HepG2 (cell line): ENCODE data around the gene DHRS4L2. TPM values are rescaled to one million over a fixed set of nuclear protein-coding genes. Genes with fewer than 3 reads are reported as not detected.

ENCODE experiments used
- CBX2 ChIP-seq, 2 experiments: fragments of 200-600 bp in 1 of 2; sonication (generic); formaldehyde crosslinking in 1 of 2; IDR thresholded peaks; 2 replicates each; pipeline versions ENCODE4 v1.7.0 to v1.8.1; 2018 to 2022; ENCODE audit warnings: low read depth in 2 of 2, low read length in 1 of 2, mild to moderate bottlenecking in 1 of 2, missing genetic modification reagents in 1 of 2
- JARID2 ChIP-seq: sonication (generic); formaldehyde crosslinking; IDR thresholded peaks from 2 replicates; pipeline ENCODE4 v1.8.1; 2023; ENCODE audit warnings: missing genetic modification reagents, inconsistent platforms; ENCODE audit not compliant: insufficient replicate concordance
- MLLT10 ChIP-seq: sonication (generic); formaldehyde crosslinking; IDR thresholded peaks from 2 replicates; pipeline ENCODE4 v1.4.0; 2020; ENCODE audit warnings: missing genetic modification reagents
- NCOA2 ChIP-seq: sonication (generic); formaldehyde crosslinking; IDR thresholded peaks from 2 replicates; pipeline ENCODE4 v1.8.0; 2022; ENCODE audit warnings: inconsistent platforms
- RCOR2 ChIP-seq: IDR thresholded peaks from 2 replicates; pipeline ENCODE4 v1.6.1; 2016; ENCODE audit warnings: missing biosample characterization, missing genetic modification reagents
- SPEN ChIP-seq: sonication (generic); formaldehyde crosslinking; IDR thresholded peaks from 2 replicates; pipeline ENCODE4 v1.5.1; 2020; ENCODE audit warnings: low read depth, mild to moderate bottlenecking, missing genetic modification reagents
- ZBTB44 ChIP-seq: sonication (generic); formaldehyde crosslinking; IDR thresholded peaks from 2 replicates; pipeline ENCODE4 v1.4.0; 2020; ENCODE audit warnings: missing genetic modification reagents
- ZKSCAN5 ChIP-seq: sonication (generic); formaldehyde crosslinking; IDR thresholded peaks from 2 replicates; pipeline ENCODE4 v1.5.1; 2020; ENCODE audit warnings: mild to moderate bottlenecking, missing genetic modification reagents
- ZNF574 ChIP-seq: sonication (generic); formaldehyde crosslinking; IDR thresholded peaks from 2 replicates; pipeline ENCODE4 v1.4.0; 2020; ENCODE audit warnings: missing genetic modification reagents
- ZNF777 ChIP-seq: sonication (generic); formaldehyde crosslinking; IDR thresholded peaks from 2 replicates; pipeline ENCODE4 v1.4.0; 2020; ENCODE audit warnings: missing genetic modification reagents
- polyA plus RNA-seq, 8 experiments: library from polyadenylated mRNA; depleted of rRNA in 3 of 8; stranded (reverse) in 7 of 8; unstranded in 1 of 8; fragments of >200 nt; fragmentation: Illumina TruSeq in 4 of 8; extraction: Trizol in 4 of 8; gene quantifications; 2 replicates each; pipeline versions ENCODE4 v1.2.1 to v1.2.3, GENCODE V29; 2011 to 2016; ENCODE audit warnings: low read depth in 4 of 8, missing spikeins in 1 of 8, mixed read lengths in 1 of 8; ENCODE audit not compliant: insufficient read depth in 1 of 8
- total RNA-seq, 5 experiments: library from RNA; depleted of rRNA; stranded (reverse); fragments of >200 nt; fragmentation: Illumina TruSeq; extraction: Trizol; gene quantifications; 2 replicates each; pipeline ENCODE4 v1.2.3, GENCODE V29; 2016; ENCODE audit warnings: low read depth in 1 of 5
- TF ChIP-seq, protein P1 (sequence below): sonication (generic); formaldehyde crosslinking; IDR thresholded peaks from 2 replicates; pipeline ENCODE4 v1.4.0; 2020; ENCODE audit warnings: missing genetic modification reagents
- TF ChIP-seq, protein P2 (sequence below): sonication (generic); formaldehyde crosslinking; IDR thresholded peaks from 2 replicates; pipeline ENCODE4 v1.4.0; 2020; ENCODE audit warnings: low read depth, mild to moderate bottlenecking, missing genetic modification reagents
- TF ChIP-seq, protein P3 (sequence below): sonication (generic); formaldehyde crosslinking; IDR thresholded peaks from 2 replicates; pipeline ENCODE4 v1.4.0; 2020; ENCODE audit warnings: missing genetic modification reagents

Gene DHRS4L2
- total and polyA plus RNA-seq, 2 of the 13 experiments (the other 11 are each of a cell fraction or from before 2014, with no cell fraction given) = 24.7 to 38.2 TPM

- TF ChIP-seq, protein P1, sequence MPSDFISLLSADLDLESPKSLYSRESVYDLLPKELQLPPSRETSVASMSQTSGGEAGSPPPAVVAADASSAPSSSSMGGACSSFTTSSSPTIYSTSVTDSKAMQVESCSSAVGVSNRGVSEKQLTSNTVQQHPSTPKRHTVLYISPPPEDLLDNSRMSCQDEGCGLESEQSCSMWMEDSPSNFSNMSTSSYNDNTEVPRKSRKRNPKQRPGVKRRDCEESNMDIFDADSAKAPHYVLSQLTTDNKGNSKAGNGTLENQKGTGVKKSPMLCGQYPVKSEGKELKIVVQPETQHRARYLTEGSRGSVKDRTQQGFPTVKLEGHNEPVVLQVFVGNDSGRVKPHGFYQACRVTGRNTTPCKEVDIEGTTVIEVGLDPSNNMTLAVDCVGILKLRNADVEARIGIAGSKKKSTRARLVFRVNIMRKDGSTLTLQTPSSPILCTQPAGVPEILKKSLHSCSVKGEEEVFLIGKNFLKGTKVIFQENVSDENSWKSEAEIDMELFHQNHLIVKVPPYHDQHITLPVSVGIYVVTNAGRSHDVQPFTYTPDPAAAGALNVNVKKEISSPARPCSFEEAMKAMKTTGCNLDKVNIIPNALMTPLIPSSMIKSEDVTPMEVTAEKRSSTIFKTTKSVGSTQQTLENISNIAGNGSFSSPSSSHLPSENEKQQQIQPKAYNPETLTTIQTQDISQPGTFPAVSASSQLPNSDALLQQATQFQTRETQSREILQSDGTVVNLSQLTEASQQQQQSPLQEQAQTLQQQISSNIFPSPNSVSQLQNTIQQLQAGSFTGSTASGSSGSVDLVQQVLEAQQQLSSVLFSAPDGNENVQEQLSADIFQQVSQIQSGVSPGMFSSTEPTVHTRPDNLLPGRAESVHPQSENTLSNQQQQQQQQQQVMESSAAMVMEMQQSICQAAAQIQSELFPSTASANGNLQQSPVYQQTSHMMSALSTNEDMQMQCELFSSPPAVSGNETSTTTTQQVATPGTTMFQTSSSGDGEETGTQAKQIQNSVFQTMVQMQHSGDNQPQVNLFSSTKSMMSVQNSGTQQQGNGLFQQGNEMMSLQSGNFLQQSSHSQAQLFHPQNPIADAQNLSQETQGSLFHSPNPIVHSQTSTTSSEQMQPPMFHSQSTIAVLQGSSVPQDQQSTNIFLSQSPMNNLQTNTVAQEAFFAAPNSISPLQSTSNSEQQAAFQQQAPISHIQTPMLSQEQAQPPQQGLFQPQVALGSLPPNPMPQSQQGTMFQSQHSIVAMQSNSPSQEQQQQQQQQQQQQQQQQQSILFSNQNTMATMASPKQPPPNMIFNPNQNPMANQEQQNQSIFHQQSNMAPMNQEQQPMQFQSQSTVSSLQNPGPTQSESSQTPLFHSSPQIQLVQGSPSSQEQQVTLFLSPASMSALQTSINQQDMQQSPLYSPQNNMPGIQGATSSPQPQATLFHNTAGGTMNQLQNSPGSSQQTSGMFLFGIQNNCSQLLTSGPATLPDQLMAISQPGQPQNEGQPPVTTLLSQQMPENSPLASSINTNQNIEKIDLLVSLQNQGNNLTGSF (CRISPR knock-in tag) = no peak
- TF ChIP-seq ZNF777 (CRISPR knock-in tag) (no peak), RCOR2 (no peak), ZBTB44 (0 out of 2 replicates have a peak, but pooled peaks have one; percentile 21), CBX2 (IDR thresholded peaks at IDR 0.05; ENCODE audit: low read depth, low read length) (no peak), CBX2 (CRISPR knock-in tag; IDR thresholded peaks at IDR 0.05; ENCODE audit: low read depth) (peak; percentile 81; the same call in 1 of the 2 replicates), ZKSCAN5 (CRISPR knock-in tag) (0 out of 2 replicates have a peak, but pooled peaks have one; percentile 48), JARID2 (CRISPR knock-in tag) (peak; percentile 27), MLLT10 (CRISPR knock-in tag) (no peak), NCOA2 (CRISPR knock-in tag) (no peak), ZNF574 (CRISPR knock-in tag) (no peak), SPEN (no peak)
- TF ChIP-seq, protein P2, sequence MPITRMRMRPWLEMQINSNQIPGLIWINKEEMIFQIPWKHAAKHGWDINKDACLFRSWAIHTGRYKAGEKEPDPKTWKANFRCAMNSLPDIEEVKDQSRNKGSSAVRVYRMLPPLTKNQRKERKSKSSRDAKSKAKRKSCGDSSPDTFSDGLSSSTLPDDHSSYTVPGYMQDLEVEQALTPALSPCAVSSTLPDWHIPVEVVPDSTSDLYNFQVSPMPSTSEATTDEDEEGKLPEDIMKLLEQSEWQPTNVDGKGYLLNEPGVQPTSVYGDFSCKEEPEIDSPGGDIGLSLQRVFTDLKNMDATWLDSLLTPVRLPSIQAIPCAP (CRISPR knock-in tag) = no peak
- TF ChIP-seq, protein P3, sequence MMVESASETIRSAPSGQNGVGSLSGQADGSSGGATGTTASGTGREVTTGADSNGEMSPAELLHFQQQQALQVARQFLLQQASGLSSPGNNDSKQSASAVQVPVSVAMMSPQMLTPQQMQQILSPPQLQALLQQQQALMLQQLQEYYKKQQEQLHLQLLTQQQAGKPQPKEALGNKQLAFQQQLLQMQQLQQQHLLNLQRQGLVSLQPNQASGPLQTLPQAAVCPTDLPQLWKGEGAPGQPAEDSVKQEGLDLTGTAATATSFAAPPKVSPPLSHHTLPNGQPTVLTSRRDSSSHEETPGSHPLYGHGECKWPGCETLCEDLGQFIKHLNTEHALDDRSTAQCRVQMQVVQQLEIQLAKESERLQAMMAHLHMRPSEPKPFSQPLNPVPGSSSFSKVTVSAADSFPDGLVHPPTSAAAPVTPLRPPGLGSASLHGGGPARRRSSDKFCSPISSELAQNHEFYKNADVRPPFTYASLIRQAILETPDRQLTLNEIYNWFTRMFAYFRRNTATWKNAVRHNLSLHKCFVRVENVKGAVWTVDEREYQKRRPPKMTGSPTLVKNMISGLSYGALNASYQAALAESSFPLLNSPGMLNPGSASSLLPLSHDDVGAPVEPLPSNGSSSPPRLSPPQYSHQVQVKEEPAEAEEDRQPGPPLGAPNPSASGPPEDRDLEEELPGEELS (CRISPR knock-in tag) = no peak; the same call in 1 of the 2 replicates
These were observed 62.6 kb downstream of the DHRS4L2 start (continued) for GRCh38 chr14:24051176-24051788.
